Measurements from ENCODE around the gene SNX8. TPM values are rescaled to one million over a fixed set of nuclear protein-coding genes. Genes with fewer than 3 reads are reported as not detected.

SNX8 gene
- total RNA-seq, 1 experiment from 2014 or later, result 40.6 TPM

DNA sequence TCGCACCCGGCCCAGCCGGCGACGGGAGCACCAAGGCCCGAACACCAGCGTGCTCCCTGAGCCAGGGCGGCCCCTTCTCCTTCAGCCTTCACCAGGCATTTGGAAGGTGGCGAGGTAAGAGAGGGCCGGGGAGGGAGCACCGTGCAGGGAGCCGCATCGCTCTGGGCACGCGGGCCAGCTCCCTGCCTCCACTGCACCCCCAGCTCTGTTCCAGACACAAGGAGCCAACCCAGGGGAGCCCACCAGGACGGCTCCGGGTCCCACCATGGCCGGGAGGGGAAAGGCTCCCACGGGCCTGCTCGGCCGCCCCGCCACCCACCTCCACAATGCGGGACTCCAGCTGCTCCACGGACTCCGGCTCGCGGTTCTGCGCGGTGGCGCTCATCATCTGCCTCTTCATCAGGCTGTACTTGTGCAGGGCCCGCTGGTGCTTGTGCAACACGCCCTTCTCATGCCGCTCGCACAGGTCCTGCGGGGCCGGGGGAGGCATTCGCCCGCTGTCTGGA, 57.1 kb downstream of the SNX8 start:
- Histone ChIP-seq H4K8ac (replicated peaks; ENCODE audit: insufficient read length, low read depth, low read length) (no peak overlapping the region), H3K23me2 (ENCODE audit: insufficient read length, low read depth, low read length, poor library complexity, severe bottlenecking) (no peaks in the 10 kb centered on the region), H2AK5ac (ENCODE audit: insufficient read length, low read length) (no peak overlapping the region), H4K91ac (ENCODE audit: insufficient read length, low read depth, low read length) (no peak overlapping the region), H3K79me1 (ENCODE audit: insufficient read depth, low read depth, low read length, poor library complexity, severe bottlenecking) (no peaks in the 10 kb centered on the region), H2BK15ac (ENCODE audit: low read depth, low read length) (no peak overlapping the region), H3K27ac (ENCODE audit: insufficient read length, low read depth, low read length) (no peak overlapping the region), H3K27me3 (ENCODE audit: insufficient read depth, low read length) (no peaks in the 10 kb centered on the region), H4K20me1 (ENCODE audit: control insufficient read depth, insufficient read depth, insufficient read length) (no peaks in the 10 kb centered on the region), H3K56ac (ENCODE audit: insufficient read length, low read depth, low read length) (no peak overlapping the region), H3K18ac (ENCODE audit: insufficient read length, low read depth, low read length) (no peak overlapping the region), H3K79me2 (ENCODE audit: insufficient read depth, low read length) (no peaks in the 10 kb centered on the region), H3K4me1 (ENCODE audit: insufficient read depth, low read length) (no peaks in the 10 kb centered on the region), H2BK20ac (ENCODE audit: low read depth, low read length, poor library complexity, severe bottlenecking) (no peak overlapping the region), H3K9ac (ENCODE audit: extremely low read depth, insufficient read length, low read length) (no peak overlapping the region), H3K4me2 (ENCODE audit: insufficient read depth, insufficient read length, low read length) (no peak overlapping the region), H2BK12ac (ENCODE audit: insufficient read length, low read depth, low read length) (no peak overlapping the region), H3K14ac (ENCODE audit: insufficient read depth, low read length) (no peak overlapping the region), H4K5ac (ENCODE audit: insufficient read length, low read depth, low read length) (no peak overlapping the region), H3T11ph (ENCODE audit: low read length) (no peak overlapping the region), H3K23ac (ENCODE audit: insufficient read length, low read depth, low read length) (no peak overlapping the region), H2BK5ac (ENCODE audit: insufficient read length, low read length) (no peak overlapping the region), H2BK120ac (ENCODE audit: low read depth, low read length, poor library complexity, severe bottlenecking) (no peak overlapping the region), H3K9me3 (ENCODE audit: control insufficient read depth, low read depth, low read length) (no peaks in the 10 kb centered on the region), H3K4ac (ENCODE audit: low read depth, low read length) (no peak overlapping the region), H2AFZ (ENCODE audit: low read length) (no peak overlapping the region)
- Mint-ChIP-seq H3K27me3 (ENCODE audit: low read depth) (no peaks in the 10 kb centered on the region), H3K36me3 (ENCODE audit: insufficient read depth in 1 of 3, low read depth in 3 of 3) (peaks cover 8 to 34% (median 21%) of the 10 kb centered on the region in 3 experiments; a peak in 5 of 7 replicates), H3K4me3 (no peak overlapping the region), H3K9me3 (no peaks in the 10 kb centered on the region), H3K4me1 (no peaks in the 10 kb centered on the region), H3K27ac (no peak overlapping the region)
- no peak for DNase-seq
- TF ChIP-seq, protein P1, sequence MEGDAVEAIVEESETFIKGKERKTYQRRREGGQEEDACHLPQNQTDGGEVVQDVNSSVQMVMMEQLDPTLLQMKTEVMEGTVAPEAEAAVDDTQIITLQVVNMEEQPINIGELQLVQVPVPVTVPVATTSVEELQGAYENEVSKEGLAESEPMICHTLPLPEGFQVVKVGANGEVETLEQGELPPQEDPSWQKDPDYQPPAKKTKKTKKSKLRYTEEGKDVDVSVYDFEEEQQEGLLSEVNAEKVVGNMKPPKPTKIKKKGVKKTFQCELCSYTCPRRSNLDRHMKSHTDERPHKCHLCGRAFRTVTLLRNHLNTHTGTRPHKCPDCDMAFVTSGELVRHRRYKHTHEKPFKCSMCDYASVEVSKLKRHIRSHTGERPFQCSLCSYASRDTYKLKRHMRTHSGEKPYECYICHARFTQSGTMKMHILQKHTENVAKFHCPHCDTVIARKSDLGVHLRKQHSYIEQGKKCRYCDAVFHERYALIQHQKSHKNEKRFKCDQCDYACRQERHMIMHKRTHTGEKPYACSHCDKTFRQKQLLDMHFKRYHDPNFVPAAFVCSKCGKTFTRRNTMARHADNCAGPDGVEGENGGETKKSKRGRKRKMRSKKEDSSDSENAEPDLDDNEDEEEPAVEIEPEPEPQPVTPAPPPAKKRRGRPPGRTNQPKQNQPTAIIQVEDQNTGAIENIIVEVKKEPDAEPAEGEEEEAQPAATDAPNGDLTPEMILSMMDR (conservative IDR thresholded peaks at IDR 0.05), result no peak
- no CpG with 5 or more reads among the region's 38 CpGs for WGBS (ENCODE audit: extremely low coverage, insufficient read length, low lambda C conversion rate)

Data from H9 (cell line).